ENCODE data around the gene MACROD2.

DNA sequence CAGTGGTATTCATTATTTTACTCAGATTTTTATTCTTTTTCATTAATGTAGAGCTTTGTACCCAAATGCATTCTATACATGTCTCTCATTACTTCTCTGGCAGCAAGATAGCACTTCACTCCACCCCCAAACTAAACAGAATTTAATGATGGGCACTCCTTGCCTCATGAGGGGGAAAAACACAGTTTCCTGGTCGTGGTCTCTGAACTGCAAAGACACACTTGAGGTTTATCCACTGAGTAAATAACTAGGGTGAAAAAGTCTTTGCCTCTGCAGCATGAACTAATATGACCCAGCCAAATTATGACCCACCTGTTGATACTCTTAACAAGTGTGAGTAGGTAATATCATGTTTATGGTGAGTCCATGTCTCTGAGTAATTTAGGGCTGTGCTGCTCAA, 1127.3 kb downstream of the MACROD2 start:
- TF ChIP-seq, protein P1, sequence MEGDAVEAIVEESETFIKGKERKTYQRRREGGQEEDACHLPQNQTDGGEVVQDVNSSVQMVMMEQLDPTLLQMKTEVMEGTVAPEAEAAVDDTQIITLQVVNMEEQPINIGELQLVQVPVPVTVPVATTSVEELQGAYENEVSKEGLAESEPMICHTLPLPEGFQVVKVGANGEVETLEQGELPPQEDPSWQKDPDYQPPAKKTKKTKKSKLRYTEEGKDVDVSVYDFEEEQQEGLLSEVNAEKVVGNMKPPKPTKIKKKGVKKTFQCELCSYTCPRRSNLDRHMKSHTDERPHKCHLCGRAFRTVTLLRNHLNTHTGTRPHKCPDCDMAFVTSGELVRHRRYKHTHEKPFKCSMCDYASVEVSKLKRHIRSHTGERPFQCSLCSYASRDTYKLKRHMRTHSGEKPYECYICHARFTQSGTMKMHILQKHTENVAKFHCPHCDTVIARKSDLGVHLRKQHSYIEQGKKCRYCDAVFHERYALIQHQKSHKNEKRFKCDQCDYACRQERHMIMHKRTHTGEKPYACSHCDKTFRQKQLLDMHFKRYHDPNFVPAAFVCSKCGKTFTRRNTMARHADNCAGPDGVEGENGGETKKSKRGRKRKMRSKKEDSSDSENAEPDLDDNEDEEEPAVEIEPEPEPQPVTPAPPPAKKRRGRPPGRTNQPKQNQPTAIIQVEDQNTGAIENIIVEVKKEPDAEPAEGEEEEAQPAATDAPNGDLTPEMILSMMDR (IDR thresholded peaks at IDR 0.05; ENCODE audit: insufficient read depth, low read depth, low read length), result no peak
- TF ChIP-seq EZH2 (IDR thresholded peaks at IDR 0.05; ENCODE audit: insufficient read depth, low read length), result no peak
